ENCODE data around the gene CARNS1. TPM values are rescaled to one million over a fixed set of nuclear protein-coding genes. Genes with fewer than 3 reads are reported as not detected.

Gene CARNS1
- total RNA-seq, 1 donor from 2014 or later = 0.23 TPM

DNA sequence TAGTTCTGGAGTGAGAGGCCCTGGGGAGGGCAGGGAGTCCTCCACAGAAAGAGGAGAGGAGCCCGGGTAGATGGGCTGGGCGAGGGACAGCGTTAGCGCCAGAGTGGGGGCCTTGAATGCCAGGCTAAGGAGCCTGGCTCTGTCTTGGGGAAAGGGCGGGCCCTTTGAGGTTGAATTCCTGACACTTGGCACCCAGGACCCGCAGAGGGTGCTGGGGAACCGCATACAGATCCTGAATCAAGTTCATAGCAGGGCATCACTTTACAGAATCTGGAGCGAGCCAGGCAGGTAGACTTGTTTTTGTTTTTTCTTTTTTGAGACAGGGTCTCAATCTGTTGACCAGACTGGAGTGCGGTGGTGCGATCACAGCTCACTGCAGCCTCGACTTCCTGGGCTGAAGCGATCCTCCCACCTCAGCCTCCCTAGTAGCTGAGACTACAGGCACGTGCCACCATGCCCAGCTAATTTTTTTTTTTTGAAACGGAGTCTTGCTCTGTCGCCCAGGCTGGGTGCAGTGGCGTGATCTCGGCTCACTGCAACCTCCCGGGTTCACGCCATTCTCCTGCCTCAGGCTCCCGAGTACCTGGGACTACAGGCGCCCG is 6.1 kb downstream of the CARNS1 start:
- TF ChIP-seq EZH2 (IDR thresholded peaks at IDR 0.05; ENCODE audit: insufficient read depth, low read length) = no peak
- TF ChIP-seq, protein P1, sequence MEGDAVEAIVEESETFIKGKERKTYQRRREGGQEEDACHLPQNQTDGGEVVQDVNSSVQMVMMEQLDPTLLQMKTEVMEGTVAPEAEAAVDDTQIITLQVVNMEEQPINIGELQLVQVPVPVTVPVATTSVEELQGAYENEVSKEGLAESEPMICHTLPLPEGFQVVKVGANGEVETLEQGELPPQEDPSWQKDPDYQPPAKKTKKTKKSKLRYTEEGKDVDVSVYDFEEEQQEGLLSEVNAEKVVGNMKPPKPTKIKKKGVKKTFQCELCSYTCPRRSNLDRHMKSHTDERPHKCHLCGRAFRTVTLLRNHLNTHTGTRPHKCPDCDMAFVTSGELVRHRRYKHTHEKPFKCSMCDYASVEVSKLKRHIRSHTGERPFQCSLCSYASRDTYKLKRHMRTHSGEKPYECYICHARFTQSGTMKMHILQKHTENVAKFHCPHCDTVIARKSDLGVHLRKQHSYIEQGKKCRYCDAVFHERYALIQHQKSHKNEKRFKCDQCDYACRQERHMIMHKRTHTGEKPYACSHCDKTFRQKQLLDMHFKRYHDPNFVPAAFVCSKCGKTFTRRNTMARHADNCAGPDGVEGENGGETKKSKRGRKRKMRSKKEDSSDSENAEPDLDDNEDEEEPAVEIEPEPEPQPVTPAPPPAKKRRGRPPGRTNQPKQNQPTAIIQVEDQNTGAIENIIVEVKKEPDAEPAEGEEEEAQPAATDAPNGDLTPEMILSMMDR (IDR thresholded peaks at IDR 0.05; ENCODE audit: insufficient read depth, low read depth, low read length) = no peak
- no peak overlapping the region for H3K27ac ChIP-seq (ENCODE audit: low read depth, low read length)
- peak overlapping the region; percentile 54 for H2AFZ ChIP-seq (ENCODE audit: low read depth, low read length)
- H3K79me2 ChIP-seq (ENCODE audit: insufficient read depth, low read length) = no peaks in the 10 kb centered on the region
- peak overlapping the region; percentile 11 for H3K4me3 ChIP-seq (ENCODE audit: insufficient read depth, low read depth, low read length)
- H3K27me3 ChIP-seq (ENCODE audit: insufficient read depth, low read length) = no peaks in the 10 kb centered on the region
- peak overlapping the region; percentile 34 for H3K27ac Mint-ChIP-seq (ENCODE audit: unreplicated experiment)
- H3K9me3 ChIP-seq (ENCODE audit: insufficient read depth, low read depth, low read length) = no peaks in the 10 kb centered on the region
- peaks cover 8% of the 10 kb centered on the region for H3K4me1 ChIP-seq (ENCODE audit: insufficient read depth, low read length)
- peaks cover under 1% of the 10 kb centered on the region for H3K4me1 Mint-ChIP-seq (ENCODE audit: low read depth, unreplicated experiment)
- no peaks in the 10 kb centered on the region for H3K9me3 Mint-ChIP-seq (ENCODE audit: unreplicated experiment)
- DNase-seq (ENCODE audit: low read depth) = no peak
- H3K4me3 Mint-ChIP-seq (ENCODE audit: unreplicated experiment) = peak overlapping the region; percentile 73
- no peaks in the 10 kb centered on the region for H4K20me1 ChIP-seq (ENCODE audit: insufficient read depth, low read length)
- H3K9ac ChIP-seq (ENCODE audit: low read length) = no peak overlapping the region
- peak overlapping the region; percentile 94 for H3K4me2 ChIP-seq (ENCODE audit: low read length)
- H3K36me3 Mint-ChIP-seq (ENCODE audit: low read depth, unreplicated experiment) = peaks cover 2% of the 10 kb centered on the region
- peaks cover 13% of the 10 kb centered on the region for H3K27me3 Mint-ChIP-seq (ENCODE audit: low read depth, unreplicated experiment)
- no peak for FAIRE-seq
- no peaks in the 10 kb centered on the region for H3K36me3 ChIP-seq (ENCODE audit: insufficient read depth, low read length)

DNA sequence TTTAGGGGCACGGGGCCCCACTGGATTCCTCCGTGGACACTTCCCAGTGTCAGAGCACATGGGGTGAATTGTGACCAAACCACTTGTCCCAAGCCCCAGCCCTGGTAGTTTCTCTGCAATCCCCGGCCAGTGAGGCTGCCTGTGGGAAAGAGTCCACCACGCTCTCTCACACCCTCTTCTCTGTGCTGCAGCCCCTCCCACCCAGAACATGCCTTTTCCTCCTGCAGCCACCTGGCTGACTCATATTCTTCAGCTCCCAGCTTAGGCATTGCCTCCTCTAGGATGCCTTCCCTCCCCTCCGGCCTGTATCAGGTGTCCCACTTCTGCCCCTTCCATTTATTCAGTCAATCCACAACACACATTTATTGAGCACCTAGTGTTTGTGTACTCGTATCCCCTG is 7.4 kb downstream of the CARNS1 start:
- Histone ChIP-seq H3K9ac (ENCODE audit: low read length) (no peak overlapping the region), H2AFZ (ENCODE audit: low read depth, low read length) (no peak overlapping the region), H3K4me1 (ENCODE audit: insufficient read depth, low read length) (peaks cover 8% of the 10 kb centered on the region), H3K9me3 (ENCODE audit: insufficient read depth, low read depth, low read length) (no peaks in the 10 kb centered on the region), H3K4me2 (ENCODE audit: low read length) (no peak overlapping the region), H3K79me2 (ENCODE audit: insufficient read depth, low read length) (no peaks in the 10 kb centered on the region), H4K20me1 (ENCODE audit: insufficient read depth, low read length) (no peaks in the 10 kb centered on the region), H3K4me3 (ENCODE audit: insufficient read depth, low read depth, low read length) (no peak overlapping the region), H3K27ac (ENCODE audit: low read depth, low read length) (no peak overlapping the region), H3K27me3 (ENCODE audit: insufficient read depth, low read length) (no peaks in the 10 kb centered on the region), H3K36me3 (ENCODE audit: insufficient read depth, low read length) (no peaks in the 10 kb centered on the region)
- H3K36me3 Mint-ChIP-seq (ENCODE audit: low read depth, unreplicated experiment) = no peaks in the 10 kb centered on the region
- TF ChIP-seq, protein P1 (IDR thresholded peaks at IDR 0.05; ENCODE audit: insufficient read depth, low read depth, low read length) = no peak
- no peak for TF ChIP-seq EZH2 (IDR thresholded peaks at IDR 0.05; ENCODE audit: insufficient read depth, low read length)
- FAIRE-seq = no peak
- H3K27me3 Mint-ChIP-seq (ENCODE audit: low read depth, unreplicated experiment) = peaks cover 6% of the 10 kb centered on the region
- H3K4me3 Mint-ChIP-seq (ENCODE audit: unreplicated experiment) = peak overlapping the region; percentile 50
- peak overlapping the region; percentile 58 for H3K27ac Mint-ChIP-seq (ENCODE audit: unreplicated experiment)
- H3K9me3 Mint-ChIP-seq (ENCODE audit: unreplicated experiment) = no peaks in the 10 kb centered on the region
- no peak for DNase-seq (ENCODE audit: low read depth)
- peaks cover 2% of the 10 kb centered on the region for H3K4me1 Mint-ChIP-seq (ENCODE audit: low read depth, unreplicated experiment)

DNA sequence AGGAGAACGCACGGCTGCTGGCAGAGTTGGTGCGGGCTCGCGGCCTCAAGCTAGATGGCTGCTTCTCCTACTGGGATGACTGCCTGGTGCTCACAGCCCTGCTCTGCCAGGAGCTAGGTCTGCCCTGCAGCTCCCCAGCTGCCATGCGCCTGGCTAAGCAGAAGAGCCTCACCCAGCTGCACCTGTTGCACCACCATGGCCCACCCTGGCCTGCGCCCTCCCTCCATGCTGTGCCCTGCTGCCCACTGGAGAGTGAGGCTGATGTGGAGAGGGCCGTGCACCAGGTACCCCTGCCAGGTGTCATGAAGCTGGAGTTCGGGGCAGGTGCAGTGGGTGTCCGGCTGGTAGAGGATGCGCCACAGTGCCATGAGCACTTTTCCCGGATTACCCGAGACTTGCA is 8.0 kb downstream of the CARNS1 start:
- Mint-ChIP-seq H3K4me1 (ENCODE audit: low read depth, unreplicated experiment) (peaks cover 2% of the 10 kb centered on the region), H3K4me3 (ENCODE audit: unreplicated experiment) (no peak overlapping the region), H3K27me3 (ENCODE audit: low read depth, unreplicated experiment) (peaks cover 3% of the 10 kb centered on the region), H3K36me3 (ENCODE audit: low read depth, unreplicated experiment) (no peaks in the 10 kb centered on the region), H3K27ac (ENCODE audit: unreplicated experiment) (no peak overlapping the region), H3K9me3 (ENCODE audit: unreplicated experiment) (no peaks in the 10 kb centered on the region)
- Histone ChIP-seq H2AFZ (ENCODE audit: low read depth, low read length) (no peak overlapping the region), H3K27ac (ENCODE audit: low read depth, low read length) (no peak overlapping the region), H3K9ac (ENCODE audit: low read length) (no peak overlapping the region), H3K27me3 (ENCODE audit: insufficient read depth, low read length) (no peaks in the 10 kb centered on the region), H3K36me3 (ENCODE audit: insufficient read depth, low read length) (no peaks in the 10 kb centered on the region), H3K4me3 (ENCODE audit: insufficient read depth, low read depth, low read length) (no peak overlapping the region), H3K79me2 (ENCODE audit: insufficient read depth, low read length) (peaks cover 2% of the 10 kb centered on the region), H3K9me3 (ENCODE audit: insufficient read depth, low read depth, low read length) (no peaks in the 10 kb centered on the region), H3K4me2 (ENCODE audit: low read length) (no peak overlapping the region), H3K4me1 (ENCODE audit: insufficient read depth, low read length) (peaks cover 8% of the 10 kb centered on the region), H4K20me1 (ENCODE audit: insufficient read depth, low read length) (no peaks in the 10 kb centered on the region)
- no peak for FAIRE-seq
- no peak for DNase-seq (ENCODE audit: low read depth)
- TF ChIP-seq EZH2 (IDR thresholded peaks at IDR 0.05; ENCODE audit: insufficient read depth, low read length) = no peak
- TF ChIP-seq, protein P1 (IDR thresholded peaks at IDR 0.05; ENCODE audit: insufficient read depth, low read depth, low read length) = no peak

Data from astrocyte (in vitro differentiated cells and primary cell).